Measurements from ENCODE around the gene SSC5D. TPM values are rescaled to one million over a fixed set of nuclear protein-coding genes. Genes with fewer than 3 reads are reported as not detected.
A peak's percentile ranks its signal among the peaks of the same experiment; 100 is the strongest.

SSC5D gene
- total RNA-seq, 4 donors from 2014 or later = 1.7 to 2.9 (median 2.2) TPM

DNA sequence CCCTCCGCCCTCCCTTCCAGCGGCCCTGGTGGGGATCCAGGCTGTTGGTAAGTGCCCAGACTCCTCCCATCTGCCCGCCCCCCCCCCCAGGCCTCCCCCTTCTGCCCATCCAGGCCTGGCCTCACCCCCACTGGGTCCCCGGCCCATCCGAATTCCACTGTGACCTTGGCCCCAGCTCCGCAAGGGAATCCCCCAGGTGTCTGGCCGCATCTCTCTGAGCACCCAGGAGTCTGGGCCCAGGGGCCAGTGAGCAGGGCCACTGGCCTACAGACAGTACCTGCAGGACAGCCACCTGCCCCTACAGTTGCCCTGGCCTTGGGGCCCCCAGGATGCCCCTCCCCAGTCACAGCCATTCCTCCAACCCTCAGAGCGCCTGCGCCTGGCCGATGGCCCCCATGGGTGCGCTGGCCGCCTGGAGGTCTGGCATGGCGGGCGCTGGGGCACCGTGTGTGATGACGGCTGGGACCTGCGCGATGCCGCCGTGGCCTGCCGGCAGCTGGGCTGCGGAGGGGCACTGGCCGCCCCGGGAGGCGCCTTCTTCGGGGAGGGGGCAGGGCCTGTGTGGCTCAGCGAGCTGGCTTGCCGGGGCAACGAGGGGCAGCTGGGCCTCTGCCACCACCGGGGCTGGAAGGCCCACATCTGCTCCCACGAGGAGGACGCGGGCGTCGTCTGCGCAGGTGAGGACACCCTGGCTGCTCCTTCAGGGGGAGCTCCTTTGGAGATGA is 912 bp downstream of the SSC5D start:
- intact Hi-C loops (cut with DNase I) = no loop called here
- H3K27ac ChIP-seq = peak overlapping the region in 1 of 3 donors; percentile 30
- DNase-seq = no peak
- 65 to 75% methylated on average over 11 to 15 of the region's 36 CpGs for WGBS, 2 donors
- TF ChIP-seq, protein P1, sequence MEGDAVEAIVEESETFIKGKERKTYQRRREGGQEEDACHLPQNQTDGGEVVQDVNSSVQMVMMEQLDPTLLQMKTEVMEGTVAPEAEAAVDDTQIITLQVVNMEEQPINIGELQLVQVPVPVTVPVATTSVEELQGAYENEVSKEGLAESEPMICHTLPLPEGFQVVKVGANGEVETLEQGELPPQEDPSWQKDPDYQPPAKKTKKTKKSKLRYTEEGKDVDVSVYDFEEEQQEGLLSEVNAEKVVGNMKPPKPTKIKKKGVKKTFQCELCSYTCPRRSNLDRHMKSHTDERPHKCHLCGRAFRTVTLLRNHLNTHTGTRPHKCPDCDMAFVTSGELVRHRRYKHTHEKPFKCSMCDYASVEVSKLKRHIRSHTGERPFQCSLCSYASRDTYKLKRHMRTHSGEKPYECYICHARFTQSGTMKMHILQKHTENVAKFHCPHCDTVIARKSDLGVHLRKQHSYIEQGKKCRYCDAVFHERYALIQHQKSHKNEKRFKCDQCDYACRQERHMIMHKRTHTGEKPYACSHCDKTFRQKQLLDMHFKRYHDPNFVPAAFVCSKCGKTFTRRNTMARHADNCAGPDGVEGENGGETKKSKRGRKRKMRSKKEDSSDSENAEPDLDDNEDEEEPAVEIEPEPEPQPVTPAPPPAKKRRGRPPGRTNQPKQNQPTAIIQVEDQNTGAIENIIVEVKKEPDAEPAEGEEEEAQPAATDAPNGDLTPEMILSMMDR (IDR thresholded peaks at IDR 0.05) = no peak
- no peak for TF ChIP-seq POLR2A (IDR thresholded peaks at IDR 0.05)
- no peaks in the 10 kb centered on the region for H3K27me3 ChIP-seq
- peaks cover 32 to 38% of the 10 kb centered on the region in 2 donors for H3K4me1 ChIP-seq
- H3K4me3 ChIP-seq (replicated peaks in 1 of 3) = no peak overlapping the region
- H3K9me3 ChIP-seq = no peaks in the 10 kb centered on the region
- no peaks in the 10 kb centered on the region for H3K36me3 ChIP-seq

DNA sequence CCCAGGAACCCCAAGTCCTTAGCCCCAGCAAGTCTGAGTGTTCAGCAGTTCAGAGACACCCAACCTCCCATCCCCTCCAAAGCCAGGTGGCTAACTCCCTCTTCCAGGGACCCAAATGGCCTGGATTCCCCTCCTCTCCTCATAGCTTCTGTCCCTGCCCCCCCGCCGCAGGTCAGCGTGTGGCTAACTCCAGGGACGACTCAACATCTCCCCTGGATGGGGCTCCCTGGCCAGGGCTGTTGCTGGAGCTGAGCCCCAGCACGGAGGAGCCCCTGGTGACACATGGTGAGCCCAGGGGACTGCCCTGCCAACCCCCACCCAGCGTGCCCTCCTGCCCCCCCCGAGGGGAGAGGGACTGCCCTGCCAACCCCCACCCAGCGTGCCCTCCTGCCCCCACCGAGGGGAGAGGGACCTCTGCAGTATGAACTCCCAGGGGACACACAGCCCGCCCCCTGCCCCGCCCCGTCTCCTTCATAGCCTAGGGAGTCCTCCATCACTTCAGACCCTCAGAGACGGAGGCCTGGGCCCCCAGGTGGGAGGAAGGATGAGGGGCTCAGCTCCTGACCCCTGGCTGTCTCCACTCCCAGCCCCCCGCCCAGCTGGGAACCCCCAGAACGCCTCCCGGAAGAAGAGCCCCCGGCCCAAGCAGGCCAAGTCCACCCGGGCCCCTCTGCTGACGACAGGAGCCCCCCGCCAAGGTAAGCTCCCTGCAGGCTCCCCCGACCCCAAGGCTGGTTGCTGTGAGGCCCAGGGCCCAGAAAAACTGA is 1.7 kb downstream of the SSC5D start:
- WGBS, 2 donors = 53 to 67% methylated on average over 6 of the region's 21 CpGs
- Histone ChIP-seq H3K27ac (no peak overlapping the region), H3K36me3 (no peaks in the 10 kb centered on the region), H3K27me3 (no peaks in the 10 kb centered on the region), H3K9me3 (no peaks in the 10 kb centered on the region), H3K4me1 (peaks cover 26 to 32% of the 10 kb centered on the region in 2 donors), H3K4me3 (replicated peaks in 1 of 3) (no peak overlapping the region)
- no peak for DNase-seq
- intact Hi-C loops (cut with DNase I) = no loop called here
- no peak for TF ChIP-seq POLR2A (IDR thresholded peaks at IDR 0.05)
- TF ChIP-seq, protein P1 (IDR thresholded peaks at IDR 0.05) = no peak

DNA sequence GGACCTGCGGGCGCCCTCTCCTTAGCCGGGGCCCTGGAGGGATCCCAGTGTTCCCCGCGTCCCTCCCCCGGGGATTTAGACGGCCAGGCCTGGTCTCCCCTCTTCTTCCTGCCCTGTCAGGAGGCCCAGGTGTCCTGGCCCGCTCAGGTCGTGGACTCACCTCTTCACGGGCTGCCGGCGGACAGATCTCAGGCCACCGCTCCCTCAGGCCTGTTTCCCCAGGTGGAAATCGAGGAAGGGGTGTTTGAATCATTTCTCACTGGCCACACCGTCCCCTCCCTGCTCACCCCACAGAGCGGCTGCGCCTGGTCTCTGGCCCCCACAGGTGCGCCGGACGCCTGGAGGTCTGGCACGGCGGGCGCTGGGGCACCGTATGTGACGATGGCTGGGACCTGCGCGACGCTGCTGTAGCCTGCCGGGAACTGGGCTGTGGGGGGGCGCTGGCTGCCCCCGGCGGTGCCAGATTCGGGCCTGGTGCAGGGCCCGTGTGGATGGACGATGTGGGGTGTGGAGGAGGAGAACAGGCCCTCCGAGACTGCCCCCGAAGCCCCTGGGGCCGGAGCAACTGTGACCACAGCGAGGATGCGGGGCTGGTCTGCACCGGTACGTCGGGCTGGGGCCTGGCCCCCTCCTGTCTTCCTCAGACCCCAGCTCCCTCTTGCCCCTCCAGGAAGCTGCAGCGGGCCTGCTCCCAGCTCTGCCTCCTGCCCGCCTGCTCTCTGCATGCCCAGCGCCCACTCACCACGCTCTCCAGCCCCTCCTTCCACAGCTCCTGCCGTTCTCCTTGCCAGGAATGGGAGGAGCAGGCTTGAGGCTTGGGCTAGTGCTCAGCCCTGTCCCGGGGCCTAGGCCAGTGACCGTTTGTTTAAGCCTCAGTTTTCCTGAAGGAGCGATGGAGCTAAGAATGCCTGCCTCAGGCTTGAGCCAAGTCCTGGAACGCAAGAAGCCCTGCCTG is 2.5 kb downstream of the SSC5D start:
- no peaks in the 10 kb centered on the region for H3K9me3 ChIP-seq
- no peaks in the 10 kb centered on the region for H3K36me3 ChIP-seq
- H3K27me3 ChIP-seq = no peaks in the 10 kb centered on the region
- H3K4me1 ChIP-seq = peaks cover 20 to 23% of the 10 kb centered on the region in 2 donors
- intact Hi-C loops (cut with DNase I) = no loop called here
- no peak for DNase-seq
- peak overlapping the region in 2 of 3 donors; percentile 8 to 17 for H3K27ac ChIP-seq
- no peak overlapping the region for H3K4me3 ChIP-seq (replicated peaks in 1 of 3)
- TF ChIP-seq, protein P1 (IDR thresholded peaks at IDR 0.05) = no peak
- no peak for TF ChIP-seq POLR2A (IDR thresholded peaks at IDR 0.05)
- 71 to 72% methylated on average over 31 to 42 of the region's 52 CpGs for WGBS, 2 donors

DNA sequence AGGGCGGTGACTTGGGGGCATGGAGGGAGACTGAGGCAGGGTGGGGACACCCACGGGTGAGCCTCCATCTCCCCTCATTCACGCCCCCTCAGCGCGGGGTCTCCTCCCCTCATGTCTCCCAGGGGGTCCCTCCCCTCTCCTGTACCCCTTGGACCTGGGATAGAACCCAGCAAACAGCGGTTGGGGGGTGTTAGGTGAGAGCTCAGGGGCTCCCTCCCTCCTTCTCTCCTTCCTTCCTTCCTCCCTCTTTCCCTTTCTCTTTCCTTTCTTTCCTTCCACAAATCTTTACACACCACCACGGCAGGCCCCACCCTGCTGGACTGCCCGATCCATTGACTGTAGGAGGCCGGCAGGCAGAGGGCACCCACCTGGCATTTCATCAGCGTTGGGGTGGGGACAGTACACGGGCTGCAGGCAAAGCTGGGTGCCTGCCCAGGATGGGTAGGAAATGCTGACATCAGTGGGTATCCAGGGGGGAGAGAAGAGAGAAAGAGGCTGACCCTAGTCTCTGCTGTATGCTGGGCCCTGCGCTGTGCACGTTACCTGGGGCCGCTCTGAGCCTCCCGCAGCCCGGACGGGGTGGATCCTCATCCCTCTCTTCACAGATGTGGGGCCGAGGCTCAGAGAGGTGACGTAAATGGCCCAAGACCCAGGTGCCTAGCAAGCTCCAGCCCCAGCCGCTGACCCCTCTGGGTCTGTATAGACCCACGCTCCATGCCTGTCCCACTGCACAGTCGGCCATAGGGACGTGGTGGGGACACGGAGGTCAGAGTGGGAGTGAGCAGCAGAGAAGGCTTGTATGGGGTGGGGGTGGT is 3.5 kb downstream of the SSC5D start:
- Histone ChIP-seq H3K9me3 (no peaks in the 10 kb centered on the region), H3K27ac (peak overlapping the region in 1 of 3 donors; percentile 8), H3K4me3 (replicated peaks in 1 of 3) (no peak overlapping the region), H3K36me3 (no peaks in the 10 kb centered on the region), H3K4me1 (peaks cover 13% of the 10 kb centered on the region in 2 donors), H3K27me3 (no peaks in the 10 kb centered on the region)
- DNase-seq = no peak
- intact Hi-C loops (cut with DNase I) = no loop called here
- 67 to 82% methylated on average over 20 to 24 of the region's 24 CpGs for WGBS, 2 donors
- no peak for TF ChIP-seq POLR2A (IDR thresholded peaks at IDR 0.05)
- TF ChIP-seq, protein P1 (IDR thresholded peaks at IDR 0.05) = no peak

Measured in thyroid gland (tissue), 4 donors.